Astrocyte (in vitro differentiated cells and primary cell): ENCODE results near the gene CYB5R4. TPM values are rescaled to one million over a fixed set of nuclear protein-coding genes. Genes with fewer than 3 reads are reported as not detected.

ENCODE experiments used
- DNase-seq: peaks from one replicate; pipeline ENCODE4 v3.0.0-alpha.2; 2010; ENCODE audit warnings: low read depth
- FAIRE-seq: peaks from 2 replicates; lab custom pipeline; 2011; peaks lifted over from hg19 to GRCh38; lab: Jason Lieb, UNC
- H2AFZ ChIP-seq: 2 replicates; pipeline ENCODE4 v1.6.0; 2012; ENCODE audit warnings: low read depth, low read length, inconsistent platforms
- H3K27ac ChIP-seq: 2 replicates; pipeline ENCODE4 v1.5.1; 2011; ENCODE audit warnings: low read depth, low read length, inconsistent platforms
- H3K27me3 ChIP-seq: 2 replicates; pipeline ENCODE4 v1.6.0; 2011; ENCODE audit warnings: low read length, inconsistent platforms; ENCODE audit not compliant: insufficient read depth
- H3K36me3 ChIP-seq: 2 replicates; pipeline ENCODE4 v1.5.1; 2011; ENCODE audit warnings: low read length, inconsistent platforms; ENCODE audit not compliant: insufficient read depth
- H3K4me1 ChIP-seq: 2 replicates; pipeline ENCODE4 v1.5.1; 2011; ENCODE audit warnings: low read length, inconsistent platforms; ENCODE audit not compliant: insufficient read depth
- H3K4me2 ChIP-seq: 2 replicates; pipeline ENCODE4 v1.6.0; 2012; ENCODE audit warnings: low read length, inconsistent platforms
- H3K4me3 ChIP-seq: 2 replicates; pipeline ENCODE4 v1.5.1; 2011; ENCODE audit warnings: low read depth, mild to moderate bottlenecking, low read length, inconsistent platforms; ENCODE audit not compliant: insufficient read depth
- H3K79me2 ChIP-seq: 2 replicates; pipeline ENCODE4 v1.6.0; 2012; ENCODE audit warnings: mild to moderate bottlenecking, low read length, inconsistent platforms; ENCODE audit not compliant: insufficient read depth
- H3K9ac ChIP-seq: 2 replicates; pipeline ENCODE4 v1.6.0; 2012; ENCODE audit warnings: mild to moderate bottlenecking, low read length, inconsistent platforms
- H3K9me3 ChIP-seq: 2 replicates; pipeline ENCODE4 v1.5.1; 2012; ENCODE audit warnings: low read depth, mild to moderate bottlenecking, low read length, inconsistent platforms; ENCODE audit not compliant: insufficient read depth
- H4K20me1 ChIP-seq: 2 replicates; pipeline ENCODE4 v1.6.0; 2012; ENCODE audit warnings: low read length, inconsistent platforms; ENCODE audit not compliant: insufficient read depth
- H3K27ac Mint-ChIP-seq: one replicate; pipeline ENCODE4 v1.8.0; 2021; ENCODE audit warnings: mild to moderate bottlenecking, mixed read lengths; ENCODE audit not compliant: unreplicated experiment
- H3K27me3 Mint-ChIP-seq: one replicate; pipeline ENCODE4 v1.8.0; 2021; ENCODE audit warnings: low read depth, mixed read lengths; ENCODE audit not compliant: unreplicated experiment
- H3K36me3 Mint-ChIP-seq: one replicate; pipeline ENCODE4 v1.8.0; 2021; ENCODE audit warnings: low read depth, mixed read lengths; ENCODE audit not compliant: unreplicated experiment
- H3K4me1 Mint-ChIP-seq: one replicate; pipeline ENCODE4 v1.8.0; 2021; ENCODE audit warnings: low read depth, mixed read lengths; ENCODE audit not compliant: unreplicated experiment
- H3K4me3 Mint-ChIP-seq: one replicate; pipeline ENCODE4 v1.8.0; 2021; ENCODE audit warnings: mild to moderate bottlenecking, moderate library complexity, mixed read lengths; ENCODE audit not compliant: unreplicated experiment
- H3K9me3 Mint-ChIP-seq: one replicate; pipeline ENCODE4 v1.8.0; 2021; ENCODE audit warnings: mild to moderate bottlenecking, mixed read lengths; ENCODE audit not compliant: unreplicated experiment
- EZH2 ChIP-seq: IDR thresholded peaks from 2 replicates; pipeline ENCODE4 v1.6.1; 2012; ENCODE audit warnings: mild to moderate bottlenecking, low read length, inconsistent platforms; ENCODE audit not compliant: insufficient read depth
- total RNA-seq: library from RNA; stranded (reverse); gene quantifications from 2 replicates; pipeline ENCODE4 v1.2.1, GENCODE V29; 2021
- TF ChIP-seq, protein P1 (sequence below): IDR thresholded peaks from 2 replicates; pipeline ENCODE4 v1.5.1; 2011; ENCODE audit warnings: low read depth, mild to moderate bottlenecking, inconsistent platforms, low read length, moderate library complexity; ENCODE audit not compliant: insufficient read depth

CYB5R4 gene
- total RNA-seq, 1 donor from 2014 or later, result 14.0 TPM

DNA sequence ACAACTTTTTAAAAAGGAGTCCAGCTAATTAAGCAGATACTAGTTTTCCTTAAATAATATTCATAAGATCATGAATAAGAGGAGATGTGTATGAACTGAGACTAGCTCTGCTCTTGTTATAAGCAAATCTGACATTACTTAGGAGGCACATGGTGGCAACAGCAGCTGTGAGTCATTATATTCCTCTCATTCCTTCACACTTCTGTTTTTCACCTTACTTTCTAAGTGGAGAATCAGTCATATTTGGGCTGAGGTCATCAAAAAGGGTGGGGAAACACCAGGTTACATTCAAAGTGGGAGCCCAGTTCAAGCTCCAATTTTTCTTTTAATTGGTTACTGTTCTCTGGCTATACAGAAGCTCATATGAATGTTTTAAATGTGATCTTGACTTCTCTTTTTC, 12.3 kb upstream of the CYB5R4 start:
- Mint-ChIP-seq H3K36me3 (no peaks in the 10 kb centered on the region), H3K27ac (no peak overlapping the region), H3K9me3 (no peaks in the 10 kb centered on the region), H3K27me3 (peaks cover 9% of the 10 kb centered on the region), H3K4me1 (peaks cover 8% of the 10 kb centered on the region), H3K4me3 (no peak overlapping the region)
- no peak for TF ChIP-seq EZH2
- TF ChIP-seq, protein P1, sequence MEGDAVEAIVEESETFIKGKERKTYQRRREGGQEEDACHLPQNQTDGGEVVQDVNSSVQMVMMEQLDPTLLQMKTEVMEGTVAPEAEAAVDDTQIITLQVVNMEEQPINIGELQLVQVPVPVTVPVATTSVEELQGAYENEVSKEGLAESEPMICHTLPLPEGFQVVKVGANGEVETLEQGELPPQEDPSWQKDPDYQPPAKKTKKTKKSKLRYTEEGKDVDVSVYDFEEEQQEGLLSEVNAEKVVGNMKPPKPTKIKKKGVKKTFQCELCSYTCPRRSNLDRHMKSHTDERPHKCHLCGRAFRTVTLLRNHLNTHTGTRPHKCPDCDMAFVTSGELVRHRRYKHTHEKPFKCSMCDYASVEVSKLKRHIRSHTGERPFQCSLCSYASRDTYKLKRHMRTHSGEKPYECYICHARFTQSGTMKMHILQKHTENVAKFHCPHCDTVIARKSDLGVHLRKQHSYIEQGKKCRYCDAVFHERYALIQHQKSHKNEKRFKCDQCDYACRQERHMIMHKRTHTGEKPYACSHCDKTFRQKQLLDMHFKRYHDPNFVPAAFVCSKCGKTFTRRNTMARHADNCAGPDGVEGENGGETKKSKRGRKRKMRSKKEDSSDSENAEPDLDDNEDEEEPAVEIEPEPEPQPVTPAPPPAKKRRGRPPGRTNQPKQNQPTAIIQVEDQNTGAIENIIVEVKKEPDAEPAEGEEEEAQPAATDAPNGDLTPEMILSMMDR, result no peak
- DNase-seq, result no peak
- no peak for FAIRE-seq
- Histone ChIP-seq H3K4me3 (no peak overlapping the region), H3K36me3 (no peaks in the 10 kb centered on the region), H3K4me1 (no peaks in the 10 kb centered on the region), H4K20me1 (no peaks in the 10 kb centered on the region), H3K27me3 (peaks cover 4% of the 10 kb centered on the region), H3K79me2 (no peaks in the 10 kb centered on the region), H3K9ac (no peak overlapping the region), H2AFZ (no peak overlapping the region), H3K27ac (no peak overlapping the region), H3K9me3 (no peaks in the 10 kb centered on the region), H3K4me2 (no peak overlapping the region)

DNA sequence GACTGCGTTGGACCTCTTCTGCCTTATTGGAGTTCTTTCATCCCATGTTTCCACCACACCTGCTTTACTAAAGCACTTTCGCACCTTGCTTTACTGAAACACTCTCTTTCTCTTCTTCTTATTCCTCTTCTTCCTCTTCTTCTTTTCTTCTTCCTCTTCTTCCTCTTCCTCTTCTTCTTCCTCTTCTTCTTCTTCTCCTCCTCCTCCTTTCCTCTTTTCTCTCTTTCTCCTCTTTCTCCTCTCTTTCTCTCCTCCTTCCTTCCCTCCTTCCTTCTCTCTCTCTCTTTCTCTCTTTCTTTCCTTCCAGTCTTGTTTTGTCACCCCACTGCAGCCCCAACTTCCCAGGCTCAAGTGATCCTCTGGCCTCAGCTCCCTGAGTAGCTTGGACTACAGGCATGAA, 10.4 kb upstream of the CYB5R4 start:
- H4K20me1 ChIP-seq, result no peaks in the 10 kb centered on the region
- peaks cover 9% of the 10 kb centered on the region for H3K4me1 ChIP-seq
- H3K79me2 ChIP-seq, result no peaks in the 10 kb centered on the region
- TF ChIP-seq, protein P1, result no peak
- TF ChIP-seq EZH2, result no peak
- H3K4me1 Mint-ChIP-seq, result peaks cover 8% of the 10 kb centered on the region
- H3K27ac Mint-ChIP-seq, result no peak overlapping the region
- no peaks in the 10 kb centered on the region for H3K9me3 ChIP-seq
- peaks cover 25% of the 10 kb centered on the region for H3K27me3 Mint-ChIP-seq
- peaks cover 19% of the 10 kb centered on the region for H3K27me3 ChIP-seq
- FAIRE-seq (no peak), DNase-seq (no peak)
- no peak overlapping the region for H3K9ac ChIP-seq
- no peak overlapping the region for H2AFZ ChIP-seq
- H3K36me3 ChIP-seq, result no peaks in the 10 kb centered on the region
- no peak overlapping the region for H3K4me3 Mint-ChIP-seq
- H3K4me2 ChIP-seq, result no peak overlapping the region
- H3K27ac ChIP-seq, result no peak overlapping the region
- H3K36me3 Mint-ChIP-seq, result no peaks in the 10 kb centered on the region
- no peak overlapping the region for H3K4me3 ChIP-seq
- no peaks in the 10 kb centered on the region for H3K9me3 Mint-ChIP-seq

- Histone ChIP-seq H3K36me3 (no peaks in the 10 kb centered on the region), H4K20me1 (no peaks in the 10 kb centered on the region), H3K4me3 (no peak overlapping the region), H3K4me2 (no peak overlapping the region), H3K9ac (no peak overlapping the region), H3K9me3 (no peaks in the 10 kb centered on the region), H3K79me2 (no peaks in the 10 kb centered on the region), H3K27me3 (peaks cover 24% of the 10 kb centered on the region), H3K4me1 (peaks cover 9% of the 10 kb centered on the region), H3K27ac (no peak overlapping the region), H2AFZ (no peak overlapping the region)
- DNase-seq, result no peak
- H3K27me3 Mint-ChIP-seq, result peaks cover 30% of the 10 kb centered on the region
- FAIRE-seq, result no peak
- H3K36me3 Mint-ChIP-seq, result no peaks in the 10 kb centered on the region
- H3K4me3 Mint-ChIP-seq, result no peak overlapping the region
- TF ChIP-seq EZH2, result no peak
- TF ChIP-seq, protein P1, result no peak
- H3K27ac Mint-ChIP-seq, result no peak overlapping the region
- no peaks in the 10 kb centered on the region for H3K9me3 Mint-ChIP-seq
- peaks cover 8% of the 10 kb centered on the region for H3K4me1 Mint-ChIP-seq
These were observed 9.9 kb upstream of the CYB5R4 start for GRCh38 chr6:83849610-83850009.
